ENCODE results near the gene IKZF3. TPM values are rescaled to one million over a fixed set of nuclear protein-coding genes. Genes with fewer than 3 reads are reported as not detected.
"Not testable (repeated sequence)": the region's sequence is repeated elsewhere in the genome, so short reads cannot be mapped to it uniquely, and the experiment has no call there.

The IKZF3 gene
- total RNA-seq, 1 donor = under 0.01 TPM

- no peak for TF ChIP-seq CTCF (IDR thresholded peaks at IDR 0.05; ENCODE audit: insufficient read depth, low read depth, low read length)
- DNase-seq (ENCODE audit: low read depth) = no peak
- no peak overlapping the region for H3K4me3 ChIP-seq (ENCODE audit: low read depth, low read length)
Observed at GRCh38 chr17:39894681-39895376, 30.7 kb upstream of the IKZF3 start.

GRCh38 chr17:39889200-39889599 is 25.1 kb upstream of the IKZF3 start:
- H3K4me3 ChIP-seq (ENCODE audit: low read depth, low read length) = no peak overlapping the region
- no peak for DNase-seq (ENCODE audit: low read depth)
- TF ChIP-seq CTCF (IDR thresholded peaks at IDR 0.05; ENCODE audit: insufficient read depth, low read depth, low read length) = no peak

DNA sequence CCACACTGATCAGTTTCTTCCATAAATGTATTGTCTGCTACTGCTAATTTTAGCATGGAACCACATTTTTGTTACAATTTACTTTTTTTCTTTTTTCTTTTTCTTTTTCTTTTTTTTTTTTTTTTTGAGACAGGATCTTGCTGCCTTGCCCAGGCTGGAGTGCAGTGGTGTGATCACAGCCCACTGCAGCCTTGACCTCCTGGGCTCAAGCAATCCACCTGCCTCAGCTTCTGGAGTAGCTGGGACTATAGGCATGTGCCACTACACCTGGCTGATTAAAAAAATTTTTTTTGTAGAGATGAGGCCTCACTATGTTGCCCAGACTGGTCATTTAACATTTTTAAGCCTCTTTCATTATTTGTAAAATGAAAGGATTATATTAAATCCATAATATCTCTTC is 23.0 kb upstream of the IKZF3 start:
- no peak for DNase-seq (ENCODE audit: low read depth)
- H3K4me3 ChIP-seq (ENCODE audit: low read depth, low read length) = no peak overlapping the region
- TF ChIP-seq CTCF (IDR thresholded peaks at IDR 0.05; ENCODE audit: insufficient read depth, low read depth, low read length) = no peak

DNA sequence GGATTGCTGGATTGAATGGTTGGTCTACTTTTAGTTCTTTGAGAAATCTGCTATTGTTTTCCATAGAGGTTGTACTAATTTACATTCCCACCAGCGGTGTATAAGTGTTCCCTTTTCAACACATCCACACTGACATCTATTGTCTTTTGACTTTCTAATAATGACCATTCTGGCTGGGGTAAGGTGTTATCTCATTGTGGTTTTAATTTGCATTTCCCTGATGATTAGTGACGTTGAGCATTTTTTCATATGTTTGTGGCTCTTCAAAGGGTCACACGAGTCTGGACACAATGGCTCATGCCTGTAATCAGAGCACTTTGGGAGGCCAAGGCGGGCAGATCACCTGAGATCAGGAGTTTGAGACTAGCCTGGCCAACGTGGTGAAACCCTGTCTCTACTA is 22.0 kb upstream of the IKZF3 start:
- H3K4me3 ChIP-seq (ENCODE audit: low read depth, low read length); DNase-seq (ENCODE audit: low read depth): not testable (repeated sequence)

DNA sequence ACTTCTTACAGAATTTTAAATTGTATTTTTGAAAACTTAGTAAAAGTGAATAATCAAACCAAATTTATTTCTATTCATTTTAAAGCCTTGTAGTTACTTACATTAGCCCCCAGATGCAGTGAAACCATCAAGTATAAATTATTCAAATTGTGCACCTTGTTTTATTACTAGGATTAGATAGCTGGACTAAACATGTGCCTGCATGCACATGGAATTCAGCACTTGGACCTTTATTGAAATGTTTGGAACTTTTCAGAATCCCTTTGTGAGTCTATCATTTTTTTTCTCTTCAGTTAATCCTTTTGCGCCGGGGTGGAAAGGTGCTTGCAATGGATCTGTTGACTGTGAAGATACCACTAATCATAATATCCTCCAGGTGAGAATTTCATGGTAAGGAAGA is 8.6 kb upstream of the IKZF3 start:
- peak; percentile 23 for TF ChIP-seq CTCF (IDR thresholded peaks at IDR 0.05; ENCODE audit: insufficient read depth, low read depth, low read length)
- DNase-seq (ENCODE audit: low read depth) = peak; percentile 16
- H3K4me3 ChIP-seq (ENCODE audit: low read depth, low read length) = no peak overlapping the region

DNA sequence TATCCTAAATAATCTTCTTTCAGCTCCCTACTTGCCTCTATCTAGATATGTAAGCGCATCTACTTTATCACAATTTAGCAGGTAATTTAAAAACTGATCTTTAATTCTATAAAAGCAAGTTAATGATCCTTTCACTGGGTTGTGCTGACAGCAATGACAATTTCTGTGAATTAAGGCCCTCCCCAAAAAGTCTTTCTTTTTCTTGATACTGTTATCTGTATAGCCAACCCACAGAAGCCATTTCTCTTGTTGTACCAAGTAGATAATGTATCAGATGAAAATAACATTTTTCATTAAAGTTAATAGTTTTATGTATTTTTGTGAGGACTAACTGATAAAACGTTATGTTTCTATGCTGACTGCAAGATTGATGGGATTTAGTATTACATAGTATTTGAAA is 7.7 kb upstream of the IKZF3 start:
- H3K4me3 ChIP-seq (ENCODE audit: low read depth, low read length) = no peak overlapping the region
- no peak for DNase-seq (ENCODE audit: low read depth)
- TF ChIP-seq CTCF (IDR thresholded peaks at IDR 0.05; ENCODE audit: insufficient read depth, low read depth, low read length) = no peak

- DNase-seq (ENCODE audit: low read depth) = no peak
- no peak overlapping the region for H3K4me3 ChIP-seq (ENCODE audit: low read depth, low read length)
- TF ChIP-seq CTCF (IDR thresholded peaks at IDR 0.05; ENCODE audit: insufficient read depth, low read depth, low read length) = no peak
Observed at GRCh38 chr17:39870776-39871175, 6.7 kb upstream of the IKZF3 start.
